ENCODE data around the gene IPCEF1. TPM values are rescaled to one million over a fixed set of nuclear protein-coding genes. Genes with fewer than 3 reads are reported as not detected.
"Not testable (repeated sequence)": the region's sequence is repeated elsewhere in the genome, so short reads cannot be mapped to it uniquely, and the experiment has no call there.

IPCEF1 gene
- total RNA-seq, 1 experiment from 2014 or later, result not detected

DNA sequence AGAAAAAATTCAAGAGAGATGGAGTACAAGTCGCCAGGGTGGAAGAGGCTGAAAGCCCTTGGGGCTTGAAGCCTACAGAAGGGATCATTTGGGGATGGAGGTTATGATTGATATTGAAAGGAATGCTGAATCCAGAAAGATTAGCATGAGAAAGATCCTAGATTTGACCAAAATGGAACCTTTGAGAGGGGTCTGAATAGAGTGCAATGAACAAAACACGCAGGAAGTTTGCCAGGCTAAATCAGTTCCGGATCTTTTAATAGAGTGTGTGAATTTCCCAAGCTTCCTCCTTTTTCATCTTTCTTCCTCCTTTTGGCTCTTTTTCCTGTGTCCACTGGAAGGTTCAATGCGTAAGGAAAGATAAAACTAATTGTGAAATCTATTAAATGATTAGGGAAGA is 15.3 kb downstream of the IPCEF1 start:
- DNase-seq (ENCODE audit: extremely low read depth, low read depth), result no peak

- DNase-seq (ENCODE audit: extremely low read depth, low read depth), result no peak
Observed at GRCh38 chr6:154337406-154338005, 19.1 kb downstream of the IPCEF1 start.

DNA sequence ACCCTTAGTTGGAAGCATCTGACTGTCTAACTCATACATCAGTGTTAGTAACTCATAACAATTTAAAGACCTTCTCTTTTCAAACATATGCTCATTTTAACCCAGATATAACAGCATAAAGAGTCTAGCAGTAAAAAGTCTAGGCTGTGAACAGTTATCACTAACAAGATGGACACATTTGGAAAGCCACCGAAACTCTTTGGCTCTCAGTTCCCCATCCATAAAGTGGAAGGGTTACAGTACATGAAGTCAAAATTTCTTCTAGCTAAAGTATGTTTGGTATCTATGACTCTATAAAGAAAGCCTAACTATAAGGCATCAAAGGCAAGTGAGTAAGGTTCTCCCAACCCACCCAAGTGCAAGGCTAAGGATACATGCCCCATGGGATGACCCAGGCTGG is 22.5 kb downstream of the IPCEF1 start:
- not testable (repeated sequence) for DNase-seq (ENCODE audit: extremely low read depth, low read depth)

GRCh38 chr6:154331750-154332149 is 24.9 kb downstream of the IPCEF1 start:
- DNase-seq (ENCODE audit: extremely low read depth, low read depth), result no peak

DNA sequence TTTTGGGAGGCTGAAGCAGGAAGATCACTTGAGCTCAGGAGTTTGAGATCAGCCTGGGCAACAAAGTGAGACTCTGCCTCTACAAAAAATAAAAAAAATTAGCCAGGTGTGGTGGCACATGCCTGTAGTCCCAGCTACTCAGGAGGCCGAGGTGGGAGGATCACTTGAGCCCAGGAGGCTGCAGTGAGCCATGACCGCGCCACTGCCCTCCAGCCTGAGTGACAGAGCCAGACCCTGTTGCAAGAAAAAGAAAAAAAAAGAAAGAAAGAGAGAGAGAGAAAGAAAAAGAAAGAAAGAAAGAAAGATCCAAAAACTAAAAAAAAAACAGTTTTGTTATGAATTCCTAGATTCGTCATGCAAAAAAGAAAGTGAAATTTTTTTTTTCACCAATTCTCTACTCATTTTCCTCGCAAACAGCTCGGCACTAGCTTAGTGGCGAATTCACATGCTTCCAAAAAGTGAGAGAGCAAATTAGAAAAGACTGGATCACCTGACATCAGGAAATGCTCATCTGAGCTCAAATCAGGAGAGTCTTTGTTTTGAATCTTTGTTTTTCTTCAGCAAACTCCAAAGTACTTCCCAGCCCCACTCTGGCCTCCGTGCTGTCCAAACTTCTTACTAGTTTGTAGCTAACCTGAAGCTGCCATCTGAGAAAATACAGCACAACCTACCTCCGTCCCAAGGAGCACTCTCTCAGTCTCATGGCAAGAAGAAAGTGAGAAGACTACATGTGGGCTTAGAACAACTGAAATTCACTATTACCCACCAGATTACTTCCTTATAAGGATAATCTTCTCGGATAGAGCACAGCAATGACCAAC is 27.0 kb downstream of the IPCEF1 start:
- no peak for DNase-seq (ENCODE audit: extremely low read depth, low read depth)

DNA sequence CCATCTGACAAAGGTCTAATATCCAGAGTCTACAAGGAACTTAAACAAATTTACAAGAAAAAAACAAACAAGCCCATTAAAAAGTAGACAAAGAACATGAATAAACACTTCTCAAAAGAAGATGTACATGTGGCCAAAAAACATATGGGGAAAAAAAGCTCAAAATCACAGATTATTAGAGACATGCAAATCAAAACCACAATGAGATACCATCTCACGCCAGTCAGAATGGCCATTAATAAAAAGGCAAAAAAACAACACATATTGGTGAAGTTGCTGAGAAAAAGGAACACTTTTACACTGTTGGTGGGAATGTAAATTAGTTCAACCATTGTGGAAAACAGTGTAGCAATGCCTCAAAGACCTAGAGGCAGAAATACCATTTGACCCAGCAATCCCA is 29.3 kb downstream of the IPCEF1 start:
- not testable (repeated sequence) for DNase-seq (ENCODE audit: extremely low read depth, low read depth)

DNA sequence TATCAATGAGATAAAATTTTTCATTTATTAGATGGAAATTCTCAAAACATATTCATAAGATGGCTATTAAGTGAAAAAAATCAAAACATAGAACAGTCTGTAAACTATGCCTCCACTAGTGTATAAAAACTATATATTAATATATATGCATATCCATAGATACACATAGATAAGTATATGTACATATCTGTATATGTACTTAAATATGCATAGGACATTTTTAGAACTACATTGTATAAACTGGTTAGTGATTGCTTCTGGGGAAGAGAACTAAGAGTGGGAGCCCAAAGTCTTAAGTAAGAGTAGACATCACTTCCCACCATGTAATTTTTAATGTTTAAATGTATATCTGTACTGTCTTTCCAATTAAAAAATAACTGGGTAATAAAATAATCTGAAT is 31.5 kb downstream of the IPCEF1 start:
- no peak for DNase-seq (ENCODE audit: extremely low read depth, low read depth)

- DNase-seq (ENCODE audit: extremely low read depth, low read depth), result no peak
Observed at GRCh38 chr6:154320181-154320580, 36.4 kb downstream of the IPCEF1 start.

- no peak for DNase-seq (ENCODE audit: extremely low read depth, low read depth)
Observed at GRCh38 chr6:154319231-154319858, 37.3 kb downstream of the IPCEF1 start.

DNA sequence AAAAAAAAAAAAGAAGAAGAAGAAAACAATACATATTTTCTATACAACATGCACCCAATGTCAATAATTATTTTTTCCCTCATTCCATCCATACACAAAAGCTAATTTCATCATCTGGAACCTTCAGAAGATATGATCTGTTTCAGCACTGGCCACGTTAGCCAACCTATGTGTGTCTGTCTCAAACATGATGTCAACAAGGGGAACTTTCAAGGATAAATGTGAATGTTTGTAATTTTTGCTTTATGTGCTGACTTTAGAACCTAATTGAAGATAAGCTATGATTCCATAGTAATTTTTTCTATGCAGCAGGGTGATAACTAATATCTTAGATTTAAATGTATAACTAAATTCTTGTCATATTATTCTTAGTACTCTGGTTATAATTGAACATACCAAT is 37.9 kb downstream of the IPCEF1 start:
- DNase-seq (ENCODE audit: extremely low read depth, low read depth), result no peak

- DNase-seq (ENCODE audit: extremely low read depth, low read depth), result no peak
Observed at GRCh38 chr6:154316131-154316530, 40.5 kb downstream of the IPCEF1 start.

DNA sequence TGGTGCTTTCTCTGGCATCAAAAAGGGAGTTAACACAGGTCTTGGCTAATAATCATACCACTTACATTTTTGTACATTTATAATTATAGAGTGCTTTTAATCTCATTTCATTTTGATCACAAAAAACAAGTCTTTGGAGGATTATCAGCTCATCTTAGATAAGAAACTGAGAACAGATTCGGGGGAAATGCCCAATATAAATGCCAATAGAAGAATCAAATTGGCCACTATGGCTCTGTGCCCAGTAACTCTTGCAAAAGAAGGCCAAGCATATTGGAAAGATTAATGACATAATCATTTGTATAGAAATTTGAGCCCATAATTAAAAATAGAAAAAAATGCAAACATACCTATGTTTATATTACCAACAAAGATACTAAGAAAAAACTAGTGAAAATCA is 42.5 kb downstream of the IPCEF1 start:
- DNase-seq (ENCODE audit: extremely low read depth, low read depth), result no peak

GRCh38 chr6:154308986-154309385 is 47.6 kb downstream of the IPCEF1 start:
- DNase-seq (ENCODE audit: extremely low read depth, low read depth), result no peak

DNA sequence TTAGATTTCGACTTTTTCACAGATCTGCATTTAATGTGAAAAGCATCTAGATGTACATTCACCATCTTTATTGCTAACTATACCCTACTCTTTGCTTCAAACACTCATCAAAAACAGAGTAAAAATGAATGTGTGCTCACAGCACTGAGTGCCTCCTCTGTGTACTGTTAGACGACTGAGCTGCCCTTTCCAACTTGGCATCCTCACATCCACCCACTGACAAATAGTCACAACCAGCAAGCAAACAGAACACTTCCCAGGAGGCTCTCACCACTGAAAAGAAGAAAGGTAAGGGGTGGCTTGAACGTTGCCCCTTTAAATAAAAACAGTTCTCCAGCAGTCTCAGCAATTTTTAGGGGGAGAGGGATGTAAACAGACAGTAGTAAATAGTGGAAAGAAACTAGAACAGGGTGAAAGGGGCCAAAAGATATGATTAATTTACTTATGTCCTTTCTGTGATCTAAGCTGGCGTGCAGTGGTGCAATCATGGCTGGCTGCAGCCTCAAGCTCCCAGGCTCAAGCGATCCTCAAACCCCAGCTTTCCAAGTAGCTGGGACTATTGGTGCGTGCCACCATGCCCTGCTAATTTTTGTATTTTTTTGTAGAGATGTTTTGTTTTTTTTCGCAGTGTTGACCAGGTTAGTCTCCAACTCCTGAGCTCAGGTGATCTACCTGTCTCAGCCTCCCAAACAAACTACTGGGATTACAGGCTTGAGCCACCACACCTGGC is 48.7 kb downstream of the IPCEF1 start:
- no peak for DNase-seq (ENCODE audit: extremely low read depth, low read depth)

- DNase-seq (ENCODE audit: extremely low read depth, low read depth), result not testable (repeated sequence)
Observed at GRCh38 chr6:154307147-154307546, 49.5 kb downstream of the IPCEF1 start.

- DNase-seq (ENCODE audit: extremely low read depth, low read depth), result no peak
Observed at GRCh38 chr6:154306696-154307095, 49.9 kb downstream of the IPCEF1 start.

GRCh38 chr6:154304191-154304590 is 52.4 kb downstream of the IPCEF1 start:
- DNase-seq (ENCODE audit: extremely low read depth, low read depth), result no peak

DNA sequence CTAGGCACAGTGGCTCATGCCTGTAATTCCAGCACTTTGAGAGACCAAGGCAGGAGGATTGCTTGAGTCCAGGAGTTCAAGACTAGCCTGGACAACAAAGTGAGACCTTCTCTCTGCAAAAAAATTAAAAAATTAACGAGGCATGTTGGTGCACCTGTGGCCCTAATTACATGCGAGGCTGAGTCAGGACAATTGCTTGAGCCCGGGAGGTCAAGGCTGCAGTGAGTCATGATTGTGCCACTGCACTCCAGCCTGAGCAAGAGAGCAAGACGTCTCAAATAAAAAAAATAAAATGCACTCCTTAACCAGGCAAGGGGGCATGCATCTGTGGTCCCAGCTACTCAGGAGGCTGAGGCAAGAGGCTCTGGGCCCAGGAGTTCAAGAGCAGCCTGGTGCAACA is 53.0 kb downstream of the IPCEF1 start:
- DNase-seq (ENCODE audit: extremely low read depth, low read depth), result not testable (repeated sequence)

DNA sequence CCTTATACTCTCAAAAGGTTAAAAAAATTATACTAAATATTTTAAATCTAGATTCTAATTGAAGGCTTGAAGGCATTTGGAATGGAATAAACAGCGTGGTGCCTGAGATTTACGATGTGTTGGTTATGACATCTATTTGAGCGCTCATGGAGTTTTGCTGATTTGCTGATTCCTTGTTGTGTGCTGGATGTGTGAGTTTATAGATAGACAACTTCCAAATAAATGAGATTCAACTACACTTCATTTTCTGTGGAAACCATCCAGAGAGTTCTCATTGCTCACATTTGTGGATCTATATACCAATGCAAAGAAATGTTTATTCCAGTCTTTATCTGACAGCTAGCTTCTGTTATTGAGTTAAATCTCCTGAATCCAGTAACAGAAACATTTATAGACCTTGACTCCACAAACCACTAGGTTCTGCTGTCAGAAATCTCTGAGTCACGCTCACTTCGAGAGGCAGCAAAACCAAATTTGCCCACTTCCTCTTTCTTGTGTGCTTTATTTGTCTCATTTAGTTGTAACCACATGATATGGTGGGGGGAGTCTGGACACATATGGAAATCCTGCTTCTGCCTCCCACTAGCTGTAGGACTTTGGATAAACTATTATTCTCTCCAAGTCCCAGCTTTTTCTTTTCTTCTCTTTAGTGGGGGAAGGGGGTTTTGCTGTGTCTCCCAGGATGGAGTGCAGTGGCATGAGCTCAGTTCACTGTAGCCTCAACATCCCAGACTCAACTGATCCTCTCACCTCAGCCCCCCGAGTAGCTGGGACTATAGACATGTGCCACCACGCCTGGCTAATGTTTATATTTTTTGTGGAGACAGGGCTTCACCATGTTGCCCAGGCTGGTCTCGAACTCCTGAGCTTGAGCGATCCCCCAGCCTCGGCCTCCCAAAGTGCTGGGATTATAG is 54.5 kb downstream of the IPCEF1 start:
- DNase-seq (ENCODE audit: extremely low read depth, low read depth), result no peak

- no peak for DNase-seq (ENCODE audit: extremely low read depth, low read depth)
Observed at GRCh38 chr6:154301086-154301625, 55.4 kb downstream of the IPCEF1 start.

All from NCI-H460 (cell line).